GM18508 (cell line): ENCODE results near the gene RAB6A.
"Not testable (repeated sequence)": the region's sequence is repeated elsewhere in the genome, so short reads cannot be mapped to it uniquely, and the experiment has no call there.

Source experiments
- ATAC-seq: cut with Tn5 transposase; IDR thresholded peaks from one replicate; pipeline ENCODE4 v1.9.1; 2021; ENCODE audit warnings: moderate number of reproducible peaks; ENCODE audit not compliant: insufficient read depth, unreplicated experiment

The RAB6A gene

DNA sequence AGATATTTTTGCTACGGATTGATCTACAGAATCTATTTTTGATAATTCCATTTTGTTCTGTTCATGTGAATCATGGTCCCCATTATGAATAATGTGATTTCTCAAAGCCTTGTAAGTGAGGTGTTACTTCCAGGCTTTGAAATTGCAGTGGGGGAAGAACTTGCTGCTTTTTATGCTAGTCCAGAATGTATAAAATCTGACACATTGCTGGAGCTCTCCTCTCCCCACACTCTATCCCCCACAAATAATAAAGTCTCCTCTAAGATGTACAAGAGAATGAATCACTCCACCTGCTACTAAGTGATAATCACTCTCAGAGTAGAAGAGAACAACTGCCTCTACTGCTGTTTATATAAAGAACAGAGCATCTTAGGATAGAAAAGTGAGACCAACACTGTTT is 5.9 kb upstream of the RAB6A start:
- ATAC-seq: no peak

GRCh38 chr11:73762732-73763131 is 1.9 kb upstream of the RAB6A start:
- no peak for ATAC-seq

- ATAC-seq: no peak
Observed at GRCh38 chr11:73761403-73761945, 600 bp upstream of the RAB6A start.

DNA sequence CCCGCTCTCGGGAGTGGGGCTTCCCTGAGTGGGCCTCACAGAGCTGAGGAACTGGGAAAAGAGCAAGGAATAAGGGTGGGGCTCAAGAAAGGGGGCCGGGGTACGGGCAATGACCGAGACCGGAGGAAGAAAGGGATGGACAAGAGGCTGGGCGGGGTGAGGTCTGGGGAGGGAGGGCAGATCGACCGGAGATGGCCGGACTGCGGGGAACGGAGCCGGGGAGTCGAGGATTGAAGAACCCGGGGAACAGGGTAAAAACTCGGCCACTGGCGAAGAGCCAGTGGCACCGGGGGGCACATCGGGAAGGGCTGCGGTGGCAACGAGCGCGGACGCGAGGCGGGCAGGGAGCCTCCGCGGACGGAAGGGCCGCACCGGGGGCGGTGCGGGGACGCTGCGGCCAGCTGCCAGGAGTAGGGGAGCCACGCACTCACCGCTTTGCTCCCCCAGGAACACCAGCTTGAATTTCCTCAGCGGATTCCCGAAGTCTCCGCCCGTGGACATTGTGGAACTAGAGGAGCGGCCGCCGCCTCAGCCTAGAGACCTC is 667 bp downstream of the RAB6A start:
- ATAC-seq: no peak

DNA sequence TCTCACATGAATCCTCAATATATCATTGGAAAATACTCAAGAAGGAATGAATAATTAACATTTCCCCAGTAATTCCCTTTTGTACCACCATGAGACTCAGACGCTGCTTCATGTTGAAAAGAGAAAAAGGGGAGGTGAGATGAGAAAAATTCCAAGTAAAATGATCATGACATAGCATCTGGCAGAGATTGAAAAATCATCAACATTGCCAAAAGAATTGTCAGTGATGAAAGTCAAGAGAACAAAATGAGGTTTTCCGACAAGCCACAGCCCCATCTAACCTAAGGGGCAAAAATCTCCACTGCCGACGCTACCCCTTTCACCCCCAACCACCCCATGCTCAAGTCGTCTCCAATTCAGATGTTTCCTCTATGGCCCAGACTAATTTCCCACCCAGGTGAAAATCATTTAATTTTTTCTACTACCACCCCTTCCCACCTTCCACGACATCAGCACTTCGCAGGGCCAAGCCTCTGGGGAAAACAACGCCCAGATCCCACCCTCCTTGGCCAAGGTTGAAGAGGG is 1.2 kb downstream of the RAB6A start:
- no peak for ATAC-seq

GRCh38 chr11:73758451-73758850 is 2.4 kb downstream of the RAB6A start:
- no peak for ATAC-seq

DNA sequence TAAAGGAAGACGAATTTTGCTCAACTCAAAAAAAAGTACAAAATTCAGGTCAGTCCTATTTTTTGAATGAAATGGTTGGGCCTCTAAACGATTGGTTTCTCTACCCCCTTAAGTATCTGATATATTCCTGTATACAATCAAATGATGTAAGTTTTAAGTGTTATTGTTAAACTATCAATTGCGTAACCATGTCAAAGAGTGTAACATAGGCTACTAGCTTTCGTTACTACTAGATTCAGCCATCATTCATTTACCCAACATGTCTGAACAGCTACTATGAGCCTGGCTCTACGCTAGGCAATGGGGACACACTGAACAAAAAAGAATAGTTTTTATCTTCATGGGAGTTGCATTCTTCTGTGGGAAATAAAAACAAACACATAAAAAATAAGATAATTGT is 3.3 kb downstream of the RAB6A start:
- ATAC-seq: no peak

- no peak for ATAC-seq
Observed at GRCh38 chr11:73755670-73756069, 5.2 kb downstream of the RAB6A start.

DNA sequence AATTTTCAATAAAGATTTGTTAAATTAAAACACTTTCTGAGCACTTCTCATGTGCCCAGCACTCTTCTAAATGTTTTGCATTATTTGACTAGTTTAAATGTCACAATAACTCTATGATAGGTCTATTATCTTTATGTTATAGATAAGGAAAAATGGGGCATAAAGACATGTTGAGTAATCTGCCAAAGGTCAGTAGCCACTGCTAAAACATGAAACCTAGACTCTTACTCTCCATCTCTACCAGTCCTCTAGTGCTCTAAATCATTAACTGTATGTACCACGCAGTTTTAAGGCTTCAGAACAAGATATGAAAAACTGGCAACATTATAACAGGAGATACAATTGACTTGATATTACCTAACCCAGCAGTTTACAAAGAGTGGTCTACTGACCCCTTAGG is 6.9 kb downstream of the RAB6A start:
- ATAC-seq: no peak

DNA sequence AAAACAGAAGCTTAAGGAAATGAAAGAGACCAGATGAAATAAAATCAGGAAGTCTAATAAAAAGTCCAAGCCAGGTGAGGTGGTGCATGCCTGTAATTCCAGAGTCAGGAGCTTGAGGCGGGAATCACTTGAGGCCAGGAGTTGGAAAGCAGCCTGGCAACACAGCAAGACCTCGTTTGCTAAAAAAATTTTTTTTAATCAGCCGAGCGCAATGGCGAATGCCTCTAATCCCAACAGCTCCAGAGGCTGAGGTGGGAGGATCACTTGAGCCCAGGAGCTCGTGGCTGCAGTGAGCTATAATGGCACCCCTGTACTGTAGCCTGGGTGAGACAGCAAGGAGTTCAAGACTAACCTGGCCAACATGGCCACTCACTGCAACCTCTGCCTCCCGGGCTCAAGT is 8.0 kb downstream of the RAB6A start:
- no peak for ATAC-seq

- ATAC-seq: no peak
Observed at GRCh38 chr11:73752216-73752867, 8.5 kb downstream of the RAB6A start.

DNA sequence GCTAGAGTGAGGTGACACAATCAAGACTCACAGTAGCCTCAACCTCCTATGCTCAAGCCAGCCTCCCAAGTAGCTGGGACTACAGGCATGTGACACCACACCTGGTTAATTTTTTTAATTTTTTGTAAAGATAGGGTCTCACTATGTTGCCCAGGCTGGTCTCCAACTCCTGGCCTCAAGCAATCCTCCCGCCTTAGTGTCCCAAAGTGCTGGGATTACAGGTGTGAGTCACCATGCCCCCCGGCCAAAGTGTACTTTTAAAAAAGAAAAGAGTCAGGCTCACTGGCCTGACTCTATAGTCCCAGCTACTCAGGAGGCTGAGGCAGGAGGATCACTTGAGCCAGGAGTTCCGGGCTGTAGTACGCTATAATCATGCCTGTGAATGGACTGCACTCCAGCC is 10.0 kb downstream of the RAB6A start:
- not testable (repeated sequence) for ATAC-seq

DNA sequence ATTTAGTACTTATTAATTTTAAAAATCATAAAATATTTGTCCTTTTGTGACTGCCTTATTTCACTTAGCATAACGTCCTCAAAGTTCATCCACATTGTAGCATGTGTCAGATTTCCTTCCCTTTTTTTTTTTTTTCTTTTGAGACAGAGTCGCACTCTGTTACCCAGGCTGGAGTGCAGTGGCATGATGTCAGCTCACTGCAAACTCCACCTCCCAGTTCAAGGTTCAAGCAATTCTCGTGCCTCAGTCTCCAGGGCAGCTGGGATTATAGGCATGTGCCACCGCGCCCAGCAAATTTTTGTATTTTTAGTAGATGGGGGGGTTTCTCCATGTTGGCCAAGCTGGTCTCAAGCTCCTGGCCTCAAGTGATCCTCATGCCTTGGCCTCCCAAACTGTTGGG is 10.6 kb downstream of the RAB6A start:
- ATAC-seq: no peak

- ATAC-seq: no peak
Observed at GRCh38 chr11:73749118-73749517, 11.8 kb downstream of the RAB6A start.

- no peak for ATAC-seq
Observed at GRCh38 chr11:73748300-73748699, 12.6 kb downstream of the RAB6A start.

DNA sequence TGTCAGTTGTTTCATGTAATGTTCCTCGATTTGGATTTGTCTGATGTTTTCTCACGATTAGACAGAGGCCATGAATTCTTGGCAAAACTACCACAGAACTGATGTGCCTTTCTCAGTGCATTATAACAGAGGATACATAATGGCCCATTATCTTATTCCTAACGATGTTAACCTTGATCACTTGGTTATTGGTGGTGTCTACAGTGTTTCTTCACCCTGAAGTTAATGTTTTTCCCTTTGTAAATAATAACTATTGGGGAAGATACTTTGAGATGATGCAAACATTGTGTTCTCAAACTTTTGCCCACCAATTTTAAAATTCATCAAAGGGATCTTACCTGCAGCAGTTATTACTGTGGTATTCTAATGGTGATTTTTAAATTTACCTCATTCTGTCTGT is 13.1 kb downstream of the RAB6A start:
- no peak for ATAC-seq

GRCh38 chr11:73746701-73747100 is 14.2 kb downstream of the RAB6A start:
- ATAC-seq: no peak

DNA sequence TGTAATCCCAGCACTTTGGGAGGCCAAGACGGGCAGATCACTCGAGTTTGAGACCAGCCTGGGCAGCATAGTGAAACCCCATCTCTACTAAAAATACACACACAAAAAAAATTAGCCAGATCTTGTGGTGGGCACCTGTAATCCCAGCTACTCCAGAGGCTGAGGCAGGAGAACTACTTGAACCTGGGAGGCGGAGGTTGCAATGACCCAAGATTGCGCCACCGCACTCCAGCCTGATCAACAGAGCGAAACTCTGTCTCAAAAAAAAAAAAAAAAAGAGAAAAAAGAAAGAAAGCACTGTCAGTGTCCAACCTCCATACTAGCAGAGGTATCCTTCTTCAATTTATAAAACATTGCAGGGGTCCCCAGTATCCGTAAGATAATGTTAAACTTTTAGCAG is 17.8 kb downstream of the RAB6A start:
- no peak for ATAC-seq

DNA sequence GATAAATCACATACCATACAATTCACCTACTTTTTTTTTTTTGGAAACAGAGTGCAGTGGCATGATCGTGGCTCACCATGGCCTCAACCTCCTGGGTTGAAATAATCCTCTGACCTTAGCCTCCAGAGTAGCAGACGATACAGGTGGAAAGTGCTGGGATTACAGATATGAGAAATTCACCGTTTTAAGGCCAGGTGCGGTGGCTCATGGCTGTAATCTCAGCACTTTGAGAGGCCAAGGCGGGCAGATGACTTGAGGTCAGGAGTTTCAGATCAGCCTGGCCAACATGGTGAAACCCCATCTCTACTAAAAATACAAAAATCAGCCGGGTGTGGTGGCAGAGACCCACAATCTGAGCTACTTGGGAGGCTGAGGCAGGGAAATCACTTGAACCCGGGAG is 24.9 kb downstream of the RAB6A start:
- ATAC-seq: not testable (repeated sequence)

- ATAC-seq: no peak
Observed at GRCh38 chr11:73734993-73735392, 25.9 kb downstream of the RAB6A start.

GRCh38 chr11:73734011-73734410 is 26.9 kb downstream of the RAB6A start:
- not testable (repeated sequence) for ATAC-seq

DNA sequence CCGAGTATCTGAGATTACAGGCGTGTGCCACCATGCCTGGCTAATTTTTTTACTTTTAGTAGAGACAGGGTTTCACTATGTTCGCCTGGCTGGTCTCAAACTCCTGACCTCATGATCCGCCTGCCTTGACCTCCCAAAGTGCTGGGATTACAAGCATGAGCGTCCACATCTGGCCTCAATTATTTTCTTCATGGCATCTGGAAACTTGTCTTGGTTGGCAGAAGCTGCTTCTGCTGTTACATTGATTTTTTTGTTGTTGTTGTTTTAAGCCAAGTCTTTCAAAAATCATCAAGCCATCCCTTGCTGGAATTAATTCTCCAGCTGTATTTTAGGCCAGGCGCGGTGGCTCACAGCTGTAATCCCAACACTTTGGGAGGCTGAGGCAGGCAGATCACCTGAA is 27.9 kb downstream of the RAB6A start:
- not testable (repeated sequence) for ATAC-seq
